HPDE6-E6E7 (cell line): ENCODE data around the gene CR2.
A peak's percentile ranks its signal among the peaks of the same experiment; 100 is the strongest.
"Not testable (repeated sequence)": the region's sequence is repeated elsewhere in the genome, so short reads cannot be mapped to it uniquely, and the experiment has no call there.

ENCODE experiments used
- DNase-seq: peaks from one replicate; pipeline ENCODE4 v3.0.0; 2011; ENCODE audit warnings: missing footprints; ENCODE audit errors: extremely low spot score

The CR2 gene

DNA sequence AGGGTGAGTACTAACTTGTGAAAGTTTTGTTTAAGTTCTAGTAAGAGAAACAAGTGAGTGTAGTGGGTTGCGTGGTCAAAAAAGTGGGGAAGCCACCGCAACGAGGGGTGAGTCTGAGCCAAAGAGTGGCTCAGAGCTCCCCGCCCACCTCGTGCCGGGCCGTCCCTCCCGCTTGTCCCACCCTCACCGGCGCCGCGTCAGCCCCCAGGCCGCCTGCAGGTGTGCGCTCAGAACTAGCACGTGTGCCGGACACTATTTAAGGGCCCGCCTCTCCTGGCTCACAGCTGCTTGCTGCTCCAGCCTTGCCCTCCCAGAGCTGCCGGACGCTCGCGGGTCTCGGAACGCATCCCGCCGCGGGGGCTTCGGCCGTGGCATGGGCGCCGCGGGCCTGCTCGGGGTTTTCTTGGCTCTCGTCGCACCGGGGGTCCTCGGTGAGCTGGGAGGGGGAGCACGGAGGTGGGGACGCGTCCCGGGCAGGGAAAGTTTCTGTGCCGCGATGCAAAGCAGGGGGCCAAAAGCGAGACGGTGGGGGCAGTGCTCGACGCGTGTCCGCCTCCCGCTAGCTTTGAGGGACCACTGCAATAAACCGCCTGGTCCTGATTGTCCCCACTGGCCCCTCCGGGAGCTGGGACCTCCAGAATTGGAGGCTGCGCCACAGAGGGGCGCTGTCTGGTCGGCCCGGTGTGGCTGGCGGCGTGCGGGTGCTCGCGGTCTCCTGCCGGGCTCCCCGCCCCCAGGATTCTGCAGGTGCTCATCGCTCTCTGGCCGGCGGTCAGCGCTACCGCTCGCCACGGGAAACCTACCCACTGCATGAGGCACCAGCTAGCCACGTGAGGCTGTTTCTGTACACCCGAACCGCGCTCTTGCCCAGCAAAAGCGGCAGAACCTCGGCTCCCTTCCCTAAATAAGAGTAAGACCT lies at the start of gene CR2:
Gene CR2, plus strand, starts transcription at position 283 of the 919 bp plus-strand sequence. Its CDS starts 91 bp downstream, at position 374.
- peak; percentile 13 for DNase-seq

- DNase-seq = peak; percentile 43
These were observed 49.1 kb upstream of the CR2 start for GRCh38 chr1:207404849-207405525.

DNA sequence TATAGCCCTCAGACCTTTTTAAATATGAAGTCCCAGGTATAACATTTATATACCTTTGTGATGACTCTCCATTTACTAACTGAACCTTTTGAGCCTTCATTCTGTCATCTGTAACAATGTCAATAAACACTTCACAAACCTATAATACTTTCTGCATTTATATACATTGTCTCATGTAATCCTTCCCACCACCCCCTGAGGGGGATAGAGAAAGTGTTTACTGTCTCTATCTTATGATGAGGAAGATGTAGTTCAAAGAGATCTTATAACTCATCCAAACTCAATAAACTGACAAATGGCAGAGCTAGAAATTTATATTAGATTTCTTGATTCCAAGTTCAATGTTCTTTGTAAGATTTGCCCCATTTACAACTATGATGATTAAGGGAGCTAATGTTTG lies 48.3 kb upstream of the CR2 start:
- DNase-seq = no peak

- DNase-seq = peak; percentile 34
These were observed 46.4 kb upstream of the CR2 start for GRCh38 chr1:207407655-207408260.

DNA sequence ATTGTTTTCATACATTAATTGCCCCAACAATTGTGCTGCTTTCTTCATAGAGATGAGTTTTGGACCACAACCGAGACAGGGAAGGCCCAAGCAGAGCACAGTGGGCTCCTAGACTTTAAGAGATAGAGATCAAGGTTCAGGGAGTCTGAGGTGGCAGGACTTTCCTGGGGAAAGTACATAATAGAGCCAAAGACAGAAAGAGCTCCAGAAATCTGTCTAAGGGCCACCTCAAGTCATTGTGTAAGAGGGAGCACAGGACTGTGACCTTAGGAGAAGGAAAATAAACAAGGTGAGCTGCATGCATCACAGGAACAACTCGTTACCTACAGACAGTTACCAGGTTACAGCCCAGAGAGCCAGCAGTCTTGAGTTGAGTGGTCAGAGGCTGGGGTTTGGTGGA lies 41.3 kb upstream of the CR2 start:
- DNase-seq = no peak

GRCh38 chr1:207414606-207415108 lies 39.5 kb upstream of the CR2 start:
- DNase-seq = no peak

DNA sequence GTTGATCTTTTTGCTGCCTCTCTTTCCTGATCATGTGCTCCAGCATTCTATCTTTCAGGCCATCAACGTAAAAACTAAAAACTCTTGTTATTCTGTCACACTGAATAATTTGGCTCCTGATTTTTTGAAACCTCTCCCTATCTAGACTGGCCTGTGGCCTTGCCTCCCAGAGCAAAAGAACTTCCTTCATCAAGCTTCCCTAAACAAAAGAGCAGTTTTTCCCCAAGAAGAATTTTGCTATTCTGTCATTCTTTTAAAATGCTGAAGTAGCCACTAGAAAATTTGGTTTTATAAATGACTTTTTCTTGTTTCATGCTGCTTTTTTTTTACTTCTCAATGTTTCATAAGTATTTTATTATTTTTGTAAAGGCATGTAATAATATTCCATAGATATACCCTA lies 37.1 kb upstream of the CR2 start:
- no peak for DNase-seq

DNA sequence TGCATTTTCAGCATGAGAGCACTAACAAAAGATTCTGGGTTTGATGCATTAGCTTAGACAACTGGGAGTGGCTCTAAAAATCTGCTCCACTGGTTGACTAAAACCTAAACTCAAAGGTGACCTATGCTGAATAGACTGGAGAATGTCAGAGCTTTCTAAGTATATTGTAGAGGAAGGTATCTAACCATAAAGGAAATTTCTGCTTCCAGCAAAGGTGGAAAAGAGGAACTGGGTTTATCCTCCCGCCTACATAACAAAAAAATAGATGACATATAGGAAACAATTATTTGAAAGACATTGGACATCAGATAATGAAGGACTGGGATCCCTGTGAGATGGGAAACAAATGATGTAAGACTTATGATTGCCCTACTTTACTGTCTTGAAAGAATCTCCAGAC lies 35.8 kb upstream of the CR2 start:
- DNase-seq = no peak

DNA sequence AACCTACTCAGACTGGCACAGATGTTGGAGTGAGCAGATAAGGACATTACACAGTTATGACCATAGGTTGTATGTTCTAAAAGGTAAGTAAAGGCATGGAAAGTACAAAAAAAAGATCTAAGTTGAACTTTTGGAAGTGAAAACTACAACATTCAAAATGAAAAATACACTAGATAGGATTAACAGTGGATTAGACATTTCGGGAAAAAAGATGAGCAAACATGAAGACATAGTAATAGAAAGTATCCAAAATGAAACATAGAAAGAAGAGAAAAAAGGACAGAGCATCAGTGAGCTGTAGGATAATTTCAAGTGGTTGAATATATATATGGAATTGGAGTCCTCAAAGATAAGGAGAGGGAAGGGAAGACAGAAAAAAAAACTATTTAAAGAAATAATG lies 34.0 kb upstream of the CR2 start:
- DNase-seq = no peak

- DNase-seq = no peak
These were observed 33.0 kb upstream of the CR2 start for GRCh38 chr1:207421078-207421477.

DNA sequence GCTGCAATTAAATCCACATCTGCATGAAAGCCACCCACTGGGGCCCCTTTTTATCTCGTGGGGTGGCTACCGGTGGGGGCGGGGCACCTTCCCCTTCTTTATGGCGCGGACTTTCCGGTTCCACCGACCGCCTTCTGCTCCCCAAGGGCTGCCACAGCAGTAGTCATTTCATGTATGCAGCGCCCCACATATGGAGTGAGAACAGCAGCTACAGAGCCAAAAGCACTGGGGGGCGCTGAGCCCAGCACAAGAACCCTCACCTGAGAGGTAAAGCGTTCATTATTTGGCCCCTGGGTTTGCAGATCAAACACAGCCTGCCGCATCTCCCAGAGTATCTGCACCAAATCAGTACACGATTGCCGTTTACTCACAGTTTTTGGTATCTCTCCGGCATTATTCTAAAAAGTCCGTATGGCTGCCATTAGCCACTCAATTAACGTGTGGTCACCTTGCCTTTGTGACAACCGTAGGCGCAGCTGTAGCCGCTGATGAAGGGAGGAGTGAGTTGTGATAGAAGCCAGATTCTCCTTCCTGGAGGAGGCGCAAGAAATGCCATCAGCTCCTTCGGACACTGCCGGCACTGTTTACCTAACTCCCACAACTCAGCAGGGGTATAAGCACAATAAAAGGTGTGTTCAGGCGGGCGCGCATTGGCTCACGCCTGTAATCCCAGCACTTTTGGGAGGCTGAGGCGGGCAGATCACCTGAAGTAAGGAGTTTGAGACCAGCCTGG lies 30.4 kb upstream of the CR2 start:
- DNase-seq = no peak

GRCh38 chr1:207424570-207425131 lies 29.5 kb upstream of the CR2 start:
- no peak for DNase-seq

DNA sequence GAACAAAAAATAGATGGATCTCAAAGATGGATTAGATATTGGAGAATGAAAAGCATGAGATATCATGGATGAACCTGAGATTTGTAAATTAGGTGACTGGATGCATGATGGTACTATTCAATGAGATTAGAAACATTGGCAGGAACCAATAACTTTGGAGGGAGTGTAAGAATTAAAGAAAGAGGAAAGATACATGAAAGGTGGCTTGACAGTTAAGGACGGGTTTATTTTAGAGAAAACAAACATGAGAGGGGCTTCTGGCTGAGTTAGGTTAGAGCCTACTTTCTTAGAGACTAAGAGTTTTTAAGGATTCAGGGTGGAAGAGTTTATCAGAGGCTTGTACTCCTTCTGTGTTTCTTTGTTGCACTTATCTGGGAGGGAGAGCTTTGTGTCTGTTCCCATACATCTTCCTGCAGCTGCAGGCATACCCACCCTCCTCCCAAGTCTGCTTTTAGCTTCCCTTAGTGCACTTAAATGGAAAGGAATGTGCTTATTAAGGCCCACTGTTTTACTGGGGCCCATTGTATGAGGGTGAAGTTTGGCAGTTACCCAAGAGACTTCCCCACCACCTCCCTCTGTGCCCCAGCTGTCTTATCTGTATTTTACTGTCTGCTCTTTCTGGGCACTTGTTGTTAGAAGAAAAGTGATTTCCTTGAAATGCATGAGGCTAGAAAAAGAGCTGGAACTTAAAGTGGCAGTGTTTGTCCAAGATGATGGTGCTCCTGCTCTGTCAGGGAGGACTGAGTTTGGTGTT lies 26.1 kb upstream of the CR2 start:
- no peak for DNase-seq

DNA sequence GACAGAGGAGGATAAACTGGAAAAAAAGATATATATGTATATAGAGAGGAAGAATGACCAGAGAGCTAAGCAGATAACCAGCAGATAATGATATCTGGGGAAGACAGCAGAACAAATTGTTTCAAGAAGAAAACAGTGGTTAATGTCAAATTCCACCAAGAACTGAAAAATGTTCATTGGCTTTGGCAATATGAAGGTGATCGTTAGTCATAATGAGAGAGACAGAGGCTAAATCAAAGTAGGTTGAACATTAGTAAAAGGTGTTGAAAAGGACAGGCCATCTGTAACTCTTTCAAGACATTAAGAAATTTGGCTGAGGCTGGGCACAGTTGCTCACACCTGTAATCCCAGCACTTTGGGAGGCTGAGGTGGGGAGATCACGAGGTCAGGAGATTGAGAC lies 25.3 kb upstream of the CR2 start:
- no peak for DNase-seq

- DNase-seq = no peak
These were observed 24.2 kb upstream of the CR2 start for GRCh38 chr1:207429963-207430362.

DNA sequence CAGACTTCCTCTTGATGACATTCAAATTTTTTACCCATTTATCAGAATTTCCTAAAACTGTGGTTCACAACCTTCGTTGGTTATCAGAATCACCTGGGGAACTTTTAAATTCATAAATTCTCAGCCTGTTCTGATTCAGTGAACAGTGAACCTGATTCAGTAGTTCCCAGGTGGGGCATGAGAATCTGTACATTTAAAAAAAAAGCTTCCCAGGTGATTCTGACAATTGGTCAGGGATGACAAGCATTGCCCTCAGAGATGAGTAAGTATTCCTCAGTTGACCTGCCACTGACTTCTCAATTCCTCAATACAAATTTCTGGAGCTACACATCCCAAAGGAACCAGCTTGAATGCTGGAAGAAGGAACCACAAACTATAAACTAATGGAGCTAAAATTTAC lies 23.5 kb upstream of the CR2 start:
- DNase-seq = no peak

DNA sequence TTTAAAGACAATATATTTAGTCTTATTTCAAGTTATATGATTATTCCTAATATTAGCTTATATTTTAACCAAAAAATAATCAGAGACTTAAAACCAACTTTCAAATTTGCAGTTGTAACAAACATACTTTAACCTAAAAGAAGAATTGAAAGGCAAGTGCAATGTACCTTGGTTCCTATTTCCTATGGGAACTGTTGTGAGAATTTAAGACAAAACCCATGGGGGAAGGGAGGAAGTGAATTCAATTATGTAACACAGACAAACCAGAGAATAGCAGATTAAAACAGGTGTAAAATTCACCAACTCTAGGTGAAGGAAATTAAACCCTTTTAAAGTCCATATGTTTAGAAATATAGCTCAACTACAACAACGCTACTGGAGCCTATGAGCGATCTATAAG lies 22.6 kb upstream of the CR2 start:
- no peak for DNase-seq

DNA sequence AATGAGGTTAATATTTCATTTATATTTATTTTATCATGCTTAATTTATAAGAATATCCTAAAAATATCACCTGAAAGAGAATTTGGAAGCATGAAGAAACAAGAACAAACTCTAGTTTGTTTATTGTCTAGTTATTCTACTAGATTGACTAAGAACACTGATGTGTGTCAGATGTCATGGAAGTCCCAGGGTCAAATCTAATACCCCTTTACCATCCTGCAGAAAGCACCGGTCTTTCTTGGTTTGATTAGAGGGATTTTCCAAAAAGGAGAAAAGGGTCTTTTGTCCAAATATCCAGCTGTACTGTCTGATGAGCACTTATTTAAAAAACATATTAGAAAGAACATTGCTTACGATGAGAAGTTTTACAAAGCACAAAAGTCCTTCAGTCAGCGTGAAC lies 20.7 kb upstream of the CR2 start:
- DNase-seq = no peak

DNA sequence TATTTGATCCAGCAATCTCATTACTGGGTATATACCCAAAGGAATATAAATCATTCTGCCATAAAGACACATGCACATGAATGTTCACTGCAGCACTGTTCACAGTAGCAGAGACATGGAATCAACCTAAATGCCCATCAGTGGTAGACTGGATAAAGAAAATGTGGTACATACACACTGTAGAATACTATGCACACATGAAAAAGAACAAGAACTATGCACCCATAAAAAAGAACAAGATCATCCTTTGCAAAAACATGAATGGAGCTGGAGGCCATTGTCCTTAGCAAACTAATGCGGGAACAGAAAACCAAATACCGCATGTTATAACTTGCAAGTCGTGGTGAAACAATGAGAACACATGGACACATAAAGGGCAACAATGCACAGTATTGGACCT lies 17.4 kb upstream of the CR2 start:
- DNase-seq = not testable (repeated sequence)

- no peak for DNase-seq
These were observed 13.5 kb upstream of the CR2 start for GRCh38 chr1:207440626-207441025.
